ENCODE results near the gene CLCN7. TPM values are rescaled to one million over a fixed set of nuclear protein-coding genes. Genes with fewer than 3 reads are reported as not detected.
A peak's percentile ranks its signal among the peaks of the same experiment; 100 is the strongest.

The CLCN7 gene
- 10 to 100 TPM; 19.8 to 44.8 (median 21.5) TPM for polyA plus RNA-seq

- peaks cover 36 to 46% of the 10 kb centered on the region in 2 donors for H3K4me1 Mint-ChIP-seq
- H3K36me3 Mint-ChIP-seq, result no peaks in the 10 kb centered on the region
- peak within 1 kb of the TSS; percentile 77 to 87 (median 82) for H3K4me3 Mint-ChIP-seq
- no peaks in the 10 kb centered on the region for H3K9me3 Mint-ChIP-seq
- DNase-seq, result peak; percentile 86 to 89 (median 86)
- peaks cover 2 to 15% (median 4%) of the 10 kb centered on the region in 3 donors for H3K27me3 Mint-ChIP-seq (ENCODE audit: low read depth in 3 of 3)
- peak within 1 kb of the TSS; percentile 67 to 93 (median 87) for H3K27ac Mint-ChIP-seq
Observed at GRCh38 chr16:1474796-1475551, at the start of gene CLCN7. TSS of gene CLCN7 (minus strand) at chr16:1475028. CDS start at chr16:1474974, 54 bp downstream.

DNA sequence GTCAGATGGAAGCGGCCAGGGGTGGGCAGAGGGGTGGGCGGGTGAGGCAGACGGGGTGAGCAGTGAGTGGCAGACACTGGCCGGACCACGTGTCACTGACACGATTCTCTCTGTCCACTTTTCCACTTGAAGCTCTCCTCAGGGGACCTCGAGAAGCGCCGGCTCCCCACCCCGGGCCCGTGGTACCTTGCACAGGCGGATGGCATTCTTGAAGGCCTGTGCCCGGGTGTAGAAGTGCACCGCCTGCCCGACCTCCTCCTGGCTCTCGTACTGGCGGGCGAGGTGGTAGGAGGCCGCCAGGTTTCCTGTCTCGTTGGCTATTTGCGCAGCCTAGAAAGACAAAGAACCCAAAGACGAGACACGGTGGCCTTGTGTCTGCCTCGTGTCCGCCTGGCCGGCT, 49.5 kb upstream of the CLCN7 start:
- no peak overlapping the region for H3K4me3 Mint-ChIP-seq
- peaks cover 0 to 7% of the 10 kb centered on the region in 2 donors for H3K4me1 Mint-ChIP-seq
- no peaks in the 10 kb centered on the region for H3K27me3 Mint-ChIP-seq (ENCODE audit: low read depth in 3 of 3)
- DNase-seq, result no peak
- H3K36me3 Mint-ChIP-seq, result no peaks in the 10 kb centered on the region
- H3K9me3 Mint-ChIP-seq, result no peaks in the 10 kb centered on the region
- H3K27ac Mint-ChIP-seq, result no peak overlapping the region

- H3K27me3 Mint-ChIP-seq (ENCODE audit: low read depth in 3 of 3), result no peaks in the 10 kb centered on the region
Observed at GRCh38 chr16:1523581-1524245, 48.9 kb upstream of the CLCN7 start.

GRCh38 chr16:1520461-1520860, 45.6 kb upstream of the CLCN7 start:
- no peak for DNase-seq
- Mint-ChIP-seq H3K27me3 (ENCODE audit: low read depth in 3 of 3) (peaks cover 0 to 2% (median 0%) of the 10 kb centered on the region in 3 donors), H3K4me1 (no peaks in the 10 kb centered on the region), H3K27ac (no peak overlapping the region), H3K4me3 (no peak overlapping the region), H3K9me3 (no peaks in the 10 kb centered on the region), H3K36me3 (no peaks in the 10 kb centered on the region)

More at GRCh38 chr16:1523581-1524245, 48.9 kb upstream of the CLCN7 start:
- H3K4me1 Mint-ChIP-seq, result peaks cover 0 to 7% of the 10 kb centered on the region in 2 donors
- no peaks in the 10 kb centered on the region for H3K9me3 Mint-ChIP-seq
- no peak for DNase-seq
- H3K27ac Mint-ChIP-seq, result peak overlapping the region in 1 of 6 donors; percentile 45
- H3K36me3 Mint-ChIP-seq, result no peaks in the 10 kb centered on the region
- no peak overlapping the region for H3K4me3 Mint-ChIP-seq

GRCh38 chr16:1519831-1520230, 45.0 kb upstream of the CLCN7 start:
- H3K9me3 Mint-ChIP-seq, result no peaks in the 10 kb centered on the region
- H3K4me1 Mint-ChIP-seq, result no peaks in the 10 kb centered on the region
- no peak overlapping the region for H3K27ac Mint-ChIP-seq
- H3K27me3 Mint-ChIP-seq (ENCODE audit: low read depth in 3 of 3), result peaks cover 0 to 3% (median 0%) of the 10 kb centered on the region in 3 donors
- H3K4me3 Mint-ChIP-seq, result no peak overlapping the region
- no peak for DNase-seq
- peaks cover 0 to 3% (median 0%) of the 10 kb centered on the region in 3 donors for H3K36me3 Mint-ChIP-seq

DNA sequence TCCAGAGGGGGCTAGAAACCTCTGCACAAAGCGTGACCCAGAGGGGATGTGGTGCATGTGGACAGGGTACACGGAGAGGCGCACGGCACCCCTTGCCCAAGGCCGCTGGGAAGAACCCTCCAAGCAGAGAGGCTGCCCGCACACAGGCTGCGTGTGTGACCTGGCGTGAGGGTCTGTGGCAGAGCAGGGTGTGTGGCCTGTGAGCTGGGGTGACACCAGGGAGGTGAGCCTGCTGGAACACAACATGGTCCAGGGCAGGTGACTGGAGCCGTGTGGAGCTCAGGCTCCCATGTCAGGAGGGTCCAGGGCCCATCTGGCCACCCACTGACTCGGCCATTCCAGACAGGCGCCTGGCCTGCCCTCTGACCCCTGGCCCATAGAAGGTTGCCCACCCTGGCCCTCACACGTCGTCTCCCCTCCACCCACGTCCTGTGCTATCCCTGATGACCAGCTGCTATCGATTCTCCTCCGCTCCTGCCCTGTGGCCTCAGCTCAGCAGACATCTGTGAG, 43.9 kb upstream of the CLCN7 start:
- H3K4me3 Mint-ChIP-seq, result no peak overlapping the region
- no peak overlapping the region for H3K27ac Mint-ChIP-seq

GRCh38 chr16:1514507-1514906, 39.7 kb upstream of the CLCN7 start:
- Mint-ChIP-seq H3K4me3 (no peak overlapping the region), H3K27ac (no peak overlapping the region), H3K9me3 (peaks cover 0 to 2% (median 0%) of the 10 kb centered on the region in 6 donors), H3K27me3 (ENCODE audit: low read depth in 3 of 3) (peaks cover 0 to 6% (median 2%) of the 10 kb centered on the region in 3 donors), H3K36me3 (peaks cover 0 to 14% (median 0%) of the 10 kb centered on the region in 3 donors), H3K4me1 (no peaks in the 10 kb centered on the region)
- DNase-seq, result no peak

More for the DNA sequence above, 43.9 kb upstream of the CLCN7 start:
- Mint-ChIP-seq H3K36me3 (peaks cover 0 to 8% (median 0%) of the 10 kb centered on the region in 3 donors), H3K27me3 (ENCODE audit: low read depth in 3 of 3) (peaks cover 0 to 6% (median 0%) of the 10 kb centered on the region in 3 donors), H3K4me1 (no peaks in the 10 kb centered on the region), H3K9me3 (no peaks in the 10 kb centered on the region)
- DNase-seq, result no peak

- no peak for DNase-seq
- no peak overlapping the region for H3K4me3 Mint-ChIP-seq
- peaks cover 0 to 6% (median 2%) of the 10 kb centered on the region in 3 donors for H3K27me3 Mint-ChIP-seq (ENCODE audit: low read depth in 3 of 3)
- H3K9me3 Mint-ChIP-seq, result peaks cover 0 to 2% (median 0%) of the 10 kb centered on the region in 6 donors
- H3K36me3 Mint-ChIP-seq, result peaks cover 0 to 14% (median 0%) of the 10 kb centered on the region in 3 donors
- no peak overlapping the region for H3K27ac Mint-ChIP-seq
- no peaks in the 10 kb centered on the region for H3K4me1 Mint-ChIP-seq
Observed at GRCh38 chr16:1512774-1513173, 37.9 kb upstream of the CLCN7 start.

- Mint-ChIP-seq H3K27me3 (ENCODE audit: low read depth in 3 of 3) (peaks cover 0 to 9% (median 2%) of the 10 kb centered on the region in 3 donors), H3K4me3 (no peak overlapping the region), H3K9me3 (peaks cover 0 to 2% (median 0%) of the 10 kb centered on the region in 6 donors), H3K36me3 (peaks cover 0 to 14% (median 0%) of the 10 kb centered on the region in 3 donors), H3K4me1 (no peaks in the 10 kb centered on the region), H3K27ac (no peak overlapping the region)
- DNase-seq, result no peak
Observed at GRCh38 chr16:1511662-1512569, 37.1 kb upstream of the CLCN7 start.

DNA sequence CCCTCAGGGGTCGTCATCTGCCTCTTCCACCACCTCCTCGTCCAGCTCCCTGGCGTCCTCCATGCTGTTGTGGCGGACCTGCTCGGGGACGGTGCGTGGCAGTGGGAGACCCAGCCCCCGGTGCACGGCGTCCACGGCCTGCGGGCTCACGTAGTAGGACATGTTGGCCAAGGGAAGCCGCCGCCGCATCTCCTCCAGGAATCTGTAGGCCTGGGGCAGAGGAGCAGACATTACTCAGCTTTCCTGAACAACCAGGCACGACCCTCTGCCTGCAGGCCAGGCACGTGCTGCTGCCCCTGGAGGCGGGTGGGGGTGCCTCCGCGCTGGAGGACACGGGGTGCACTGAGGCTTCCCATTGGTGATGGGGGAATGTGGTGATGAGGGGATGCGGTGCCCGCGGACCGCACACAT, 36.1 kb upstream of the CLCN7 start:
- H3K27me3 Mint-ChIP-seq (ENCODE audit: low read depth in 3 of 3), result peaks cover 0 to 9% (median 2%) of the 10 kb centered on the region in 3 donors

DNA sequence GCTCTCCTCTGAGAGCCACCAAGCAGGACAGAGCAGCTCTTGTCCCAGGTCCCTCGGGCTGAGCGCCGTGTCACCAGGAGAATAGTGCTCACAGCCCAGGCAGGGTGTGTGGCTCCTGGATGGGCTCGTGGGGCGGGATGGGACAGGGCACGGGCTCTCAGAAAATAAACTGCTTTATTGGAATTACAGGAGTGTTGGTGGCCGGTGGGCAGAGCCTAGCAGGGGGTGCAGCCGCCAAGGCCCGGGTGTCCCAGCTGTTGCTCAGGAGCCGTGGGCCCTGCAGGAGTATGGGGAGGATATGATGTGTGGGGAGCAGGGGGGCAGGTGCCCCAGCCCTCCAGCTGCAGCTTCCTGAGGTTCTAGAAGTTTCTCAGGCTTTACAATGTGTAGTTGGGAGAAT, 35.4 kb upstream of the CLCN7 start:
- Mint-ChIP-seq H3K27ac (no peak overlapping the region), H3K36me3 (peaks cover 0 to 14% (median 0%) of the 10 kb centered on the region in 3 donors), H3K27me3 (ENCODE audit: low read depth in 3 of 3) (peaks cover 0 to 7% (median 2%) of the 10 kb centered on the region in 3 donors), H3K4me3 (no peak overlapping the region), H3K4me1 (no peaks in the 10 kb centered on the region), H3K9me3 (peaks cover 0 to 2% (median 0%) of the 10 kb centered on the region in 6 donors)
- DNase-seq, result no peak

More for the DNA sequence above, 36.1 kb upstream of the CLCN7 start:
- H3K36me3 Mint-ChIP-seq, result peaks cover 0 to 14% (median 0%) of the 10 kb centered on the region in 3 donors
- no peaks in the 10 kb centered on the region for H3K4me1 Mint-ChIP-seq
- H3K27ac Mint-ChIP-seq, result no peak overlapping the region
- H3K4me3 Mint-ChIP-seq, result no peak overlapping the region
- peaks cover 0 to 2% (median 0%) of the 10 kb centered on the region in 6 donors for H3K9me3 Mint-ChIP-seq
- no peak for DNase-seq

DNA sequence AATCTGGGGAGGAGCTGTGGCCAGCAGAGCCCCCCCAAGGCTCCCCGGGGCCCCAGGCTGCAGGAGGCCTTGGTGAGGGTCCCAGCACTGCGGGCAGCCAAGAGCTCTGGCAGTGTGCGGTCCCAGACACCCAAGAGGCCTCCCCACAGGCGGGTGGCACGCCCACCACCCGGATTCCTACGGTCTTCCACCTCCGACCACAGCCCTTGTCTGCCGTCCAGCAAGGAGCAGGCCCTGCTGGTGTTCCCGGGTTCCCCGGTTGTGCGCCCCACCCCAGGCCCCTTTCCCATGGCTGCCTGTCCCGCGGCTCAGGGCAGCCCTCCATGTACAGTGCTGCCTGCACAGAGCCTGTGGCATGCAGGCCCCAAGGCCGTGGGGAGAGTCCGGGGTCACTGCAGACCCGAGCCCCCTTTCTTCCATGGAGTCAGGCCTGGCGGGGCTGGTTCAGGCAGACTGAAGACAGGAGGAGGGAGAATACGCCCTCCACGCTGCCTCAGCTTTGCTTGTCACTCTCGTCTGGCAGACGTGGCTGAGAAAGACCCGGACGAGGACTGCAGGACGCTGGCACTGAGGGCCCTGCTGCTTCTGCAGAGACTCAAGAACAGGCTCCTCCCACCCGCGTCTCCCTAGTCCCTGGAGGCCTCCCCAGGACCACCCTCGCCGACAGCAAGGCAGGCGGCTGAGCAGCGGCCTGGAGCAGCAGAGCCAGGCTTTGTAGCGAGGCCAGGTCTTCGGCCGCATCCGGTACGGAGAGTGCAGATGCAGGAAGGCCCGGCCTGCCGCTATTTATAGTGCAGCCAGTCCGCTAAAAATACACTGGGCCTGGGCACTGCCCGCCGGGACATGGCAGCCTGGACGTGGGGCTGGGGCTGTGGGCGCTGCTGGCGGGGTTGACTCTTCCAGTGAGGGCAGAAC, 34.7 kb upstream of the CLCN7 start:
- H3K4me1 Mint-ChIP-seq, result no peaks in the 10 kb centered on the region
- H3K4me3 Mint-ChIP-seq, result no peak overlapping the region
- no peak overlapping the region for H3K27ac Mint-ChIP-seq
- no peak for DNase-seq
- H3K27me3 Mint-ChIP-seq (ENCODE audit: low read depth in 3 of 3), result peaks cover 0 to 4% (median 2%) of the 10 kb centered on the region in 3 donors
- H3K36me3 Mint-ChIP-seq, result peaks cover 0 to 8% (median 0%) of the 10 kb centered on the region in 3 donors
- peaks cover 0 to 2% (median 0%) of the 10 kb centered on the region in 6 donors for H3K9me3 Mint-ChIP-seq
